Esophagus muscularis mucosa (tissue), 4 donors: ENCODE results near the gene DGCR6L. TPM values are rescaled to one million over a fixed set of nuclear protein-coding genes. Genes with fewer than 3 reads are reported as not detected.
"Not testable (repeated sequence)": the region's sequence is repeated elsewhere in the genome, so short reads cannot be mapped to it uniquely, and the experiment has no call there.

ENCODE experiments used
- DNase-seq: peaks from one replicate; pipeline ENCODE4 v3.0.0-alpha.2; 2017; ENCODE audit errors: extremely low spot score
- H3K27ac ChIP-seq, 4 donors: fragments of 200-600 bp; sonication (generic); replicated peaks in 1 of 4; 1 replicate in 3 of 4; 2 replicates in 1 of 4; pipeline ENCODE4 v1.5.1; 2016 to 2019; ENCODE audit warnings: mild to moderate bottlenecking in 1 of 4
- H3K27me3 ChIP-seq, 4 donors: fragments of 200-600 bp; sonication (generic); one replicate each; pipeline versions ENCODE4 v1.5.1 to v1.6.0; 2016 to 2019
- H3K36me3 ChIP-seq, 4 donors: fragments of 200-600 bp; sonication (generic); one replicate each; pipeline ENCODE4 v1.5.1; 2016 to 2019
- H3K4me1 ChIP-seq, 4 donors: fragments of 200-600 bp; sonication (generic); one replicate each; pipeline ENCODE4 v1.5.1; 2016 to 2019
- H3K4me3 ChIP-seq, 4 donors: fragments of 200-600 bp; sonication (generic); 1 replicate in 2 of 4; 2 replicates in 2 of 4; pipeline ENCODE4 v1.5.1; 2016 to 2019; ENCODE audit warnings: mild to moderate bottlenecking in 4 of 4, moderate library complexity in 1 of 4
- H3K9me3 ChIP-seq, 4 donors: fragments of 200-600 bp; sonication (generic); 1 replicate in 3 of 4; 2 replicates in 1 of 4; pipeline ENCODE4 v1.5.1; 2016 to 2019
- CTCF ChIP-seq, 3 experiments: fragments of 200-600 bp in 2 of 3; fragments of 450-650 bp in 1 of 3; sonication (generic) in 2 of 3; IDR thresholded peaks; one replicate each; pipeline ENCODE4 v1.5.1; 2017 to 2019; ENCODE audit warnings: antibody characterized with exemption in 3 of 3, mild to moderate bottlenecking in 2 of 3, moderate library complexity in 1 of 3
- EP300 ChIP-seq: sonication (generic); formaldehyde crosslinking; IDR thresholded peaks from one replicate; pipeline ENCODE4 v1.6.1; 2017; ENCODE audit warnings: antibody characterized with exemption
- POLR2A ChIP-seq: fragments of 450-650 bp; IDR thresholded peaks from one replicate; pipeline ENCODE4 v1.6.1; 2017; ENCODE audit warnings: antibody characterized with exemption, moderate library complexity, mild to moderate bottlenecking, low read depth
- POLR2AphosphoS5 ChIP-seq, 2 donors: sonication (generic); formaldehyde crosslinking; IDR thresholded peaks; one replicate each; pipeline ENCODE4 v1.6.1; 2017; ENCODE audit warnings: antibody characterized with exemption in 2 of 2
- WGBS: methylation state at CpG from one replicate; pipeline ENCODE4 v1.1.5; 2018; 5-methylcytosine and 5-hydroxymethylcytosine counted together
- intact Hi-C: fragments of 100-400 bp; cut with DNase I; formaldehyde crosslinking; loops from one replicate; pipeline ENCODE4 v1.15.1; 2023
- total RNA-seq, 4 donors: library from RNA; depleted of rRNA; stranded (reverse); fragments of >200 nt; gene quantifications; one replicate each; pipeline versions ENCODE4 v1.1.0 to v1.2.1, GENCODE V29; 2016

Gene DGCR6L
- total RNA-seq, 4 donors from 2014 or later: 41.5 to 73.0 (median 52.9) TPM

DNA sequence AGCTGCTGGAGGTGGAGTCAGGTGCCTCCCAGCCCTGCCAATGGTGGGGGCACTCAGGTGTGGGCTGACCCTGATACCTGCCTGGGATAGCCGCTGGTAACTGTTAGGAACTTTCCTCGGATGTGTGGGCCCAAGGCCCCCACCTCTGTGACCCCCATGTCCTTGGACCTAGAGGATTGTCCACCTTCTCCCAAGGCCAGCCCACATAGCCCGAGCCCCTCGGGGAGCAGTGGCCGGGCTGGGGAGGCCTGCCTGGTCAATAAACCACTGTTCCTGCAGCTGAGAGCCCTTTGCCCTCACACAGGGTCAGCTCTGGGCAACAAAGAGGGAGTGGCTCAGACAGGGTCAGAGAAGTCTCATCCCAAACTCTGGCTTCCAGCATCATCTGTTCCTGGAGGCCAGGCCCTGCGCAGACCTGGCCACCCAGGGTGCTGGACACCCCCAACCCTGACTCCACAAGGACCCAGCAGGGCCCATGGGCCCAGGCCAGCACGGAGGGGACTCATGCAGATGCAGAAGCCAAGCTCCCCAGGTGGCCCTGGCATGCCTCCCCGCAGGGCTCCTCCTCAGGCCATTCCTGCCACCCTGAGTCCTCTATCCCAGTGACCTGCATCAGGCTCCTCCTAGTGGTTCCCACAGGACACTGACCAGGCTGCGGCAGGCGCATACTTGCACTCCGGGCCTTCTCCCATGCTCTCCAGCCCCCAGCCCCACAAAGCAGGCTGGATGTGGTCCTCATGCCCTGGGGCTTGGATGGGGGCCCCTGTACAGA is 6.4 kb downstream of the DGCR6L start:
- H3K4me1 ChIP-seq: peaks cover 11 to 30% (median 22%) of the 10 kb centered on the region in 4 donors
- H3K9me3 ChIP-seq, intact Hi-C loops, H3K27ac ChIP-seq, H3K4me3 ChIP-seq, H3K27me3 ChIP-seq: not testable (repeated sequence)
- WGBS: 52% methylated on average over 3 of the region's 11 CpGs
- peaks cover 0 to 20% (median 11%) of the 10 kb centered on the region in 4 donors for H3K36me3 ChIP-seq
- peak; percentile 21 for DNase-seq

DNA sequence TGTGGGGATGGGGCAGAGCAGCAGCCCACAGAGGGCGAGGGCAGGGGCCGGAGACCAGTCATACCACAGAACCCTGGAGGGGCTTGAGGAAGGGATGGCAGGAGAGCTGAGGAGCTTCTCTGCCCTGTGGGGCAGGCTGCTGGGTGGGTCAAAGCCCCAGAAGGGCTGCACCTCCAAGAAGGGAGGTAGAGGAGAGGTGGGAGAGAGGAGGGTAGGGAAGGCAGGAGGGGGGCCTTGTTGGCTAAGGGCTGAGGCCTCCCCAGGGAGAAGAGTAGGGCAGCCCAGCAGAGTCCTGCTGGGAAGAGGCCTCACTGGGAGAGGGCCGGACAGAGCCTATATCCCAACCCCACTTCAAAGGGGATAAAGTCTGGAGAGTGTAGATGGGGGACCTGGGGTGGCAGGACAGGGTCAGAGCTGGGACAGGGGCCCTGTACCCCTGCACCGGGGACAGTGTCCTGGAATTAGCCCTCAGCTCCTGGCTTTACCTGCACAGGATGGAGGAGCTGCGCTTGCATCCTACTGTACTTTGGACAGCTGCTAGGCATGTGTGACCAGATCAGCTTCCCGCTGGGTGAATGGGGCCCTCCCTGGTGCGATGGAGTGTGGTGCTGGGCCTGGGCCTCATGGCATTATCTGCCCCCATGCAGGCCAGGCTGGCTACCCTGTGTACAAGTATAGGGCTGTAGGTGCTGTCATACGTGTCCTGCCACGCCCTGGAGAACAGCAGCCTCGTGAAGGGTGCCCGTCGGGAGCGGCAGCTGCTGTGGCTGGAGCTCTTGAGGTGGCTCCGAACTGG is 7.3 kb downstream of the DGCR6L start:
- WGBS: 83% methylated on average over 4 of the region's 14 CpGs
- Histone ChIP-seq H3K36me3 (peaks cover 0 to 20% (median 11%) of the 10 kb centered on the region in 4 donors), H3K9me3 (no peaks in the 10 kb centered on the region), H3K27me3 (no peaks in the 10 kb centered on the region), H3K27ac (no peak overlapping the region), H3K4me1 (peaks cover 2 to 21% (median 13%) of the 10 kb centered on the region in 4 donors), H3K4me3 (no peak overlapping the region)
- TF ChIP-seq CTCF (IDR thresholded peaks at IDR 0.05) (no peak), POLR2AphosphoS5 (IDR thresholded peaks at IDR 0.05) (no peak), POLR2A (no peak), EP300 (no peak)
- intact Hi-C loops: no loop called here
- DNase-seq: peak; percentile 78

DNA sequence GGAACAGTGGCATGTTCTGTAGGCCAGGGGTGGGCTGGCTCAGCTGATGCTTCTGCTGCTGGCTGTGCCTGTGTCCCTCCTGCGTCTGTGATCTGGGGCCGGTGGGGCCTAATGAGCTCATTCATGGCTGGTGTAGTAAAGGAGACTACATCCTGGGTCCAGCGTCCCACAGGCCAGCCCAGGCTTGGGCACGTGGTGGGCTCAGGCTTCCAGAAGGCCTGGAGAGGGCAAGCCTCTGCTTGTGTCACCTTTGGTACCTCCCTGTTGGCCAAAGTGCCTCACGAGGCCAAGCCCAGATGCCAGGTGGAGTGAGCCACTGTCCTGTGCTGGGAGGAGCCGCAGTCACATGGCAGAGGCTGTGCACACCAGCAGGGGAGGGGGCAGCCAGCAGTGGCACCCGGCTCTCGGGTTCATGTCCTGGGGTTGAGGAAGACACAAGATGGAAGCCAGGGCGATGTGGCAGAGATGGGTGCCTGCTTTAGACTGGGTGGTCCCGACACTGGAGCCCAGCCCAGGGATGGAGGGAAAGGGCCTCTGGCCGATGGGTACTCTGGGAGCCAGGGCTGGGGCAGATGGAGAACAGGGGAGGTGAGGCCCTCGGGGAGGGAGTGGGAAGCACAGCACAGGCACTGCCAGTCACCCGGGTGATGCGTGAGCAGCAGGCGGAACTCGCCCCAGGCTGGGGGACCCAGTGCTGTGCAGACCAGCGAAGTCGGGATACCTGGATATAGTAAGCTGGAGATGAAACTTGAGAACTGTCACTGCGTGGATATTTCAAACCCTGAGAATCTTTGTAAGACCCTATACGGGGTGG is 8.4 kb downstream of the DGCR6L start:
- H3K36me3 ChIP-seq: peaks cover 0 to 20% (median 11%) of the 10 kb centered on the region in 4 donors
- H3K4me1 ChIP-seq, H3K9me3 ChIP-seq, intact Hi-C loops, DNase-seq, H3K27me3 ChIP-seq, H3K4me3 ChIP-seq, H3K27ac ChIP-seq: not testable (repeated sequence)
- 91% methylated on average over 12 of the region's 20 CpGs for WGBS

GRCh38 chr22:20310773-20311172 is 9.1 kb downstream of the DGCR6L start:
- 80% methylated on average over 2 of the region's 6 CpGs for WGBS
- H3K27ac ChIP-seq, DNase-seq, intact Hi-C loops, H3K9me3 ChIP-seq, H3K4me3 ChIP-seq, H3K4me1 ChIP-seq, H3K27me3 ChIP-seq: not testable (repeated sequence)
- peaks cover 0 to 18% (median 11%) of the 10 kb centered on the region in 4 donors for H3K36me3 ChIP-seq

- H3K4me1 ChIP-seq, intact Hi-C loops, H3K9me3 ChIP-seq, DNase-seq, H3K27ac ChIP-seq, H3K4me3 ChIP-seq: not testable (repeated sequence)
- 60% methylated on average over 1 of the region's 7 CpGs for WGBS
- Histone ChIP-seq H3K36me3 (peaks cover 0 to 12% (median 8%) of the 10 kb centered on the region in 4 donors), H3K27me3 (peaks cover 0 to 13% (median 0%) of the 10 kb centered on the region in 4 donors)
Observed at GRCh38 chr22:20310180-20310579, 9.7 kb downstream of the DGCR6L start.

- 85% methylated on average over 11 of the region's 22 CpGs for WGBS
- DNase-seq, H3K4me3 ChIP-seq, H3K27ac ChIP-seq, H3K36me3 ChIP-seq, H3K4me1 ChIP-seq, intact Hi-C loops, H3K9me3 ChIP-seq: not testable (repeated sequence)
- peaks cover 0 to 24% (median 2%) of the 10 kb centered on the region in 4 donors for H3K27me3 ChIP-seq
Observed at GRCh38 chr22:20308806-20309650, 10.8 kb downstream of the DGCR6L start.

DNA sequence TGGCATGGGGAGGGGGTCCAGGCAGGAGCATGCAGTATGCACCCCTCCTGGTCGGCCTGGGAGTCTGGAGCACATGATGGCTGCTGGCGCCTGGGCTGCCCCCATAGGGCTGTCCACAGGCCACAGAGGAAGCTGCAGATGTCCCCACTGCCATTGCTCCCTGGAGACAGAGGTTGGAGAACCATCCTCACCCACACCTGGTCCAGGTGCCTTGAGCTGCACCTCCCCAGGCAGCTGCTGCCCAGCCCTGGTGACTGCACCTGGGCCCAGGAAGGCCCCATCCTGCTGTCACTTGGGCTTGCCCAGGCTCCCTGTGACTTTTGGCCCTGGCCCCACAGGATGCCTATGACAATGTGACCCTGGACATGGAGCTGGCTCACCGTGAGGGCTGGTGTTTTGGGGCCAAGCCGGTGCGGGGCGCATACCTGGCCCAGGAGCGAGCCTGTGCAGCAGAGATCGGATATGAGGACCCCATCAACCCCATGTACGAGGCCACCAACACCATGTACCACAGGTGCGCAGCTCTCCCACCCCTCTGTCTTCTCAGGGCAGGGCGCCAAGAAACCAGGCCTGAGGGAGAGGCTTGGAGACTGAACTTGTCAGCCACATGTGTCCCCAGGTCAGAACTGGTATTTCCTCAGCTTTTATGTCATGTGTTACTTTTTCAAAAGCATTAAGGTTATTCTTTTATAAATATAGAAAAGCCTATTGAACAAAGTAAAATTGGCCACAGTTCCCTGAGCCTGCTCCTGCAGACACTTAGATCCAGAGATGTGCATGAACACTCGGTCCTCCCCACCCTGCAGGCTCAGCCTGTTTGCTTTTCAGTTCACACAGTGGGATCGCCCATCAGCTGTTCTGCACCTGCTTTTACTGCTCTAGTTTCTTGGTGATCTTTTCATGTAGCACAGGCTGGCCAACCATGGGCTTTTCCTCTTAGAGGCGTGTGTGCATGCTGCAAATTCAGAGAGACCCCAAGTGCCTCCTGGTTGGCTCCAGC is 12.1 kb downstream of the DGCR6L start:
- H3K27ac ChIP-seq, H3K4me1 ChIP-seq, H3K4me3 ChIP-seq, DNase-seq, H3K36me3 ChIP-seq, H3K9me3 ChIP-seq, intact Hi-C loops: not testable (repeated sequence)
- 100% methylated on average over 2 of the region's 14 CpGs for WGBS
- peaks cover 0 to 37% (median 2%) of the 10 kb centered on the region in 4 donors for H3K27me3 ChIP-seq

GRCh38 chr22:20306646-20307447 is 13.0 kb downstream of the DGCR6L start:
- WGBS: 93% methylated on average over 11 of the region's 21 CpGs
- H3K4me3 ChIP-seq, intact Hi-C loops, DNase-seq, H3K9me3 ChIP-seq, H3K4me1 ChIP-seq, H3K27ac ChIP-seq, H3K36me3 ChIP-seq: not testable (repeated sequence)
- H3K27me3 ChIP-seq: peaks cover 0 to 46% (median 2%) of the 10 kb centered on the region in 4 donors
